HepG2 (cell line): Measurements from ENCODE around the gene TPBGL. TPM values are rescaled to one million over a fixed set of nuclear protein-coding genes. Genes with fewer than 3 reads are reported as not detected.

Source experiments
- BCL6 ChIP-seq: IDR thresholded peaks from 2 replicates; pipeline ENCODE4 v1.6.1; 2016; ENCODE audit warnings: missing genetic modification reagents, missing compliant biosample characterization
- CEBPB ChIP-seq: IDR thresholded peaks from 2 replicates; pipeline ENCODE4 v1.6.1; 2011; ENCODE audit warnings: low read depth, low read length, improper control_type of control experiment, borderline replicate concordance
- NCOA5 ChIP-seq: sonication (generic); formaldehyde crosslinking; IDR thresholded peaks from 2 replicates; pipeline ENCODE4 v1.4.0; 2020; ENCODE audit warnings: missing genetic modification reagents
- NR2C2 ChIP-seq: sonication (generic); formaldehyde crosslinking; IDR thresholded peaks from 2 replicates; pipeline ENCODE4 v1.4.0; 2020; ENCODE audit warnings: missing genetic modification reagents, mild to moderate bottlenecking, moderate library complexity, borderline replicate concordance
- PHB2 ChIP-seq: fragments of 450-650 bp; IDR thresholded peaks from 2 replicates; pipeline ENCODE4 v1.6.1; 2018; ENCODE audit not compliant: partially characterized antibody
- SMC3 ChIP-seq: IDR thresholded peaks from 2 replicates; pipeline ENCODE4 v1.6.1; 2011; ENCODE audit warnings: low read length, improper control_type of control experiment
- SOX6 ChIP-seq, 2 experiments: fragments of 450-650 bp in 1 of 2; sonication (generic) in 1 of 2; formaldehyde crosslinking in 1 of 2; IDR thresholded peaks; 2 replicates each; pipeline versions ENCODE4 v1.4.0 to v1.6.1; 2017 to 2020; ENCODE audit warnings: antibody characterized with exemption in 1 of 2, mild to moderate bottlenecking in 1 of 2, missing genetic modification reagents in 1 of 2
- SP2 ChIP-seq: sonication (generic); formaldehyde crosslinking; IDR thresholded peaks from 2 replicates; pipeline ENCODE4 v1.5.1; 2020; ENCODE audit warnings: mild to moderate bottlenecking, missing genetic modification reagents
- TCF7L2 ChIP-seq: IDR thresholded peaks from 2 replicates; pipeline ENCODE4 v1.6.1; 2011; ENCODE audit warnings: mild to moderate bottlenecking, low read depth, low read length, moderate library complexity
- ZNF781 ChIP-seq: sonication (generic); formaldehyde crosslinking; IDR thresholded peaks from 2 replicates; pipeline ENCODE4 v1.5.1; 2020; ENCODE audit warnings: borderline replicate concordance, mild to moderate bottlenecking, missing genetic modification reagents; ENCODE audit errors: not compliant biosample characterization
- ZNF891 ChIP-seq: sonication (generic); formaldehyde crosslinking; IDR thresholded peaks from 2 replicates; pipeline ENCODE4 v1.5.0; 2020; ENCODE audit warnings: mild to moderate bottlenecking, missing genetic modification reagents
- polyA plus RNA-seq, 8 experiments: library from polyadenylated mRNA; depleted of rRNA in 3 of 8; stranded (reverse) in 7 of 8; unstranded in 1 of 8; fragments of >200 nt; fragmentation: Illumina TruSeq in 4 of 8; extraction: Trizol in 4 of 8; gene quantifications; 2 replicates each; pipeline versions ENCODE4 v1.2.1 to v1.2.3, GENCODE V29; 2011 to 2016; ENCODE audit warnings: low read depth in 4 of 8, missing spikeins in 1 of 8, mixed read lengths in 1 of 8; ENCODE audit not compliant: insufficient read depth in 1 of 8
- total RNA-seq, 5 experiments: library from RNA; depleted of rRNA; stranded (reverse); fragments of >200 nt; fragmentation: Illumina TruSeq; extraction: Trizol; gene quantifications; 2 replicates each; pipeline ENCODE4 v1.2.3, GENCODE V29; 2016; ENCODE audit warnings: low read depth in 1 of 5
- TF ChIP-seq, protein P1 (sequence below): sonication (generic); formaldehyde crosslinking; IDR thresholded peaks from 2 replicates; pipeline ENCODE4 v1.8.1; 2022; ENCODE audit warnings: mild to moderate bottlenecking, missing genetic modification reagents
- TF ChIP-seq, protein P2 (sequence below): sonication (generic); formaldehyde crosslinking; IDR thresholded peaks from 2 replicates; pipeline ENCODE4 v1.5.0; 2020; ENCODE audit warnings: mild to moderate bottlenecking, missing genetic modification reagents
- TF ChIP-seq, protein P3 (sequence below): sonication (generic); formaldehyde crosslinking; IDR thresholded peaks from 2 replicates; pipeline ENCODE4 v1.9.0; 2021; ENCODE audit warnings: mild to moderate bottlenecking, missing genetic modification reagents
- TF ChIP-seq, protein P4 (sequence below): IDR thresholded peaks from 2 replicates; pipeline ENCODE4 v1.6.1; 2016; ENCODE audit warnings: control low read depth
- TF ChIP-seq, protein P5 (sequence below): sonication (generic); formaldehyde crosslinking; IDR thresholded peaks from 2 replicates; pipeline ENCODE4 v1.4.0; 2020; ENCODE audit warnings: mild to moderate bottlenecking, missing genetic modification reagents

The TPBGL gene
- total and polyA plus RNA-seq, 2 of the 13 experiments (the other 11 are each of a cell fraction or from before 2014, with no cell fraction given) = not detected

DNA sequence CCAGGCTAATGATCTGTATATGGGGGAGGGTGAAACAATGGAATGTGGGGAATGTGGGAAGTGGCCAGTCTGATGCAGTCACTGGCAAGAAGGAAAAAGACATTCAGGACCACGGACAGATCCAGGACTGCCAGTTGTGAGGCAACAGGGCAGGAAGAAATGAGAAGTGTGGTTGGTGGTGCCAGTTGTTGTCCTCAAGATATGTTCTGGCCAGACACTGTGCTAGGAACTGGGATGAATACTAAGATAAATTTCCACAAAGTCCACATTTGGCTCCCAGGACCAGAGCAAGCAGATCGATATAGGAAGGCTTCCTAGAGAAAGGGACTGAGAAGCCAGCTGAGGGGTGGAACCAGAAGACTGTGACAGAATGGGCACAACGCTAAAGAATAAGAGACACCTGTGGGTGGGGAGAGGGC lies 6.8 kb upstream of the TPBGL start (continued):
- TF ChIP-seq CEBPB (peak; percentile 80), ZNF891 (CRISPR knock-in tag) (no peak), SOX6 (IDR thresholded peaks at IDR 0.05) (no peak), SOX6 (CRISPR knock-in tag; IDR thresholded peaks at IDR 0.05) (no peak), ZNF781 (CRISPR knock-in tag) (no peak), SMC3 (no peak), BCL6 (CRISPR knock-in tag) (peak; percentile 21; the same call in 1 of the 2 replicates), NR2C2 (CRISPR knock-in tag) (no peak), NCOA5 (CRISPR knock-in tag) (no peak), SP2 (CRISPR knock-in tag) (no peak), PHB2 (no peak), TCF7L2 (no peak)
- TF ChIP-seq, protein P1, sequence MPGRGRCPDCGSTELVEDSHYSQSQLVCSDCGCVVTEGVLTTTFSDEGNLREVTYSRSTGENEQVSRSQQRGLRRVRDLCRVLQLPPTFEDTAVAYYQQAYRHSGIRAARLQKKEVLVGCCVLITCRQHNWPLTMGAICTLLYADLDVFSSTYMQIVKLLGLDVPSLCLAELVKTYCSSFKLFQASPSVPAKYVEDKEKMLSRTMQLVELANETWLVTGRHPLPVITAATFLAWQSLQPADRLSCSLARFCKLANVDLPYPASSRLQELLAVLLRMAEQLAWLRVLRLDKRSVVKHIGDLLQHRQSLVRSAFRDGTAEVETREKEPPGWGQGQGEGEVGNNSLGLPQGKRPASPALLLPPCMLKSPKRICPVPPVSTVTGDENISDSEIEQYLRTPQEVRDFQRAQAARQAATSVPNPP (CRISPR knock-in tag) = no peak
- TF ChIP-seq, protein P2, sequence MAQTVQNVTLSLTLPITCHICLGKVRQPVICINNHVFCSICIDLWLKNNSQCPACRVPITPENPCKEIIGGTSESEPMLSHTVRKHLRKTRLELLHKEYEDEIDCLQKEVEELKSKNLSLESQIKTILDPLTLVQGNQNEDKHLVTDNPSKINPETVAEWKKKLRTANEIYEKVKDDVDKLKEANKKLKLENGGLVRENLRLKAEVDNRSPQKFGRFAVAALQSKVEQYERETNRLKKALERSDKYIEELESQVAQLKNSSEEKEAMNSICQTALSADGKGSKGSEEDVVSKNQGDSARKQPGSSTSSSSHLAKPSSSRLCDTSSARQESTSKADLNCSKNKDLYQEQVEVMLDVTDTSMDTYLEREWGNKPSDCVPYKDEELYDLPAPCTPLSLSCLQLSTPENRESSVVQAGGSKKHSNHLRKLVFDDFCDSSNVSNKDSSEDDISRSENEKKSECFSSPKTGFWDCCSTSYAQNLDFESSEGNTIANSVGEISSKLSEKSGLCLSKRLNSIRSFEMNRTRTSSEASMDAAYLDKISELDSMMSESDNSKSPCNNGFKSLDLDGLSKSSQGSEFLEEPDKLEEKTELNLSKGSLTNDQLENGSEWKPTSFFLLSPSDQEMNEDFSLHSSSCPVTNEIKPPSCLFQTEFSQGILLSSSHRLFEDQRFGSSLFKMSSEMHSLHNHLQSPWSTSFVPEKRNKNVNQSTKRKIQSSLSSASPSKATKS (CRISPR knock-in tag) = no peak
- TF ChIP-seq, protein P3, sequence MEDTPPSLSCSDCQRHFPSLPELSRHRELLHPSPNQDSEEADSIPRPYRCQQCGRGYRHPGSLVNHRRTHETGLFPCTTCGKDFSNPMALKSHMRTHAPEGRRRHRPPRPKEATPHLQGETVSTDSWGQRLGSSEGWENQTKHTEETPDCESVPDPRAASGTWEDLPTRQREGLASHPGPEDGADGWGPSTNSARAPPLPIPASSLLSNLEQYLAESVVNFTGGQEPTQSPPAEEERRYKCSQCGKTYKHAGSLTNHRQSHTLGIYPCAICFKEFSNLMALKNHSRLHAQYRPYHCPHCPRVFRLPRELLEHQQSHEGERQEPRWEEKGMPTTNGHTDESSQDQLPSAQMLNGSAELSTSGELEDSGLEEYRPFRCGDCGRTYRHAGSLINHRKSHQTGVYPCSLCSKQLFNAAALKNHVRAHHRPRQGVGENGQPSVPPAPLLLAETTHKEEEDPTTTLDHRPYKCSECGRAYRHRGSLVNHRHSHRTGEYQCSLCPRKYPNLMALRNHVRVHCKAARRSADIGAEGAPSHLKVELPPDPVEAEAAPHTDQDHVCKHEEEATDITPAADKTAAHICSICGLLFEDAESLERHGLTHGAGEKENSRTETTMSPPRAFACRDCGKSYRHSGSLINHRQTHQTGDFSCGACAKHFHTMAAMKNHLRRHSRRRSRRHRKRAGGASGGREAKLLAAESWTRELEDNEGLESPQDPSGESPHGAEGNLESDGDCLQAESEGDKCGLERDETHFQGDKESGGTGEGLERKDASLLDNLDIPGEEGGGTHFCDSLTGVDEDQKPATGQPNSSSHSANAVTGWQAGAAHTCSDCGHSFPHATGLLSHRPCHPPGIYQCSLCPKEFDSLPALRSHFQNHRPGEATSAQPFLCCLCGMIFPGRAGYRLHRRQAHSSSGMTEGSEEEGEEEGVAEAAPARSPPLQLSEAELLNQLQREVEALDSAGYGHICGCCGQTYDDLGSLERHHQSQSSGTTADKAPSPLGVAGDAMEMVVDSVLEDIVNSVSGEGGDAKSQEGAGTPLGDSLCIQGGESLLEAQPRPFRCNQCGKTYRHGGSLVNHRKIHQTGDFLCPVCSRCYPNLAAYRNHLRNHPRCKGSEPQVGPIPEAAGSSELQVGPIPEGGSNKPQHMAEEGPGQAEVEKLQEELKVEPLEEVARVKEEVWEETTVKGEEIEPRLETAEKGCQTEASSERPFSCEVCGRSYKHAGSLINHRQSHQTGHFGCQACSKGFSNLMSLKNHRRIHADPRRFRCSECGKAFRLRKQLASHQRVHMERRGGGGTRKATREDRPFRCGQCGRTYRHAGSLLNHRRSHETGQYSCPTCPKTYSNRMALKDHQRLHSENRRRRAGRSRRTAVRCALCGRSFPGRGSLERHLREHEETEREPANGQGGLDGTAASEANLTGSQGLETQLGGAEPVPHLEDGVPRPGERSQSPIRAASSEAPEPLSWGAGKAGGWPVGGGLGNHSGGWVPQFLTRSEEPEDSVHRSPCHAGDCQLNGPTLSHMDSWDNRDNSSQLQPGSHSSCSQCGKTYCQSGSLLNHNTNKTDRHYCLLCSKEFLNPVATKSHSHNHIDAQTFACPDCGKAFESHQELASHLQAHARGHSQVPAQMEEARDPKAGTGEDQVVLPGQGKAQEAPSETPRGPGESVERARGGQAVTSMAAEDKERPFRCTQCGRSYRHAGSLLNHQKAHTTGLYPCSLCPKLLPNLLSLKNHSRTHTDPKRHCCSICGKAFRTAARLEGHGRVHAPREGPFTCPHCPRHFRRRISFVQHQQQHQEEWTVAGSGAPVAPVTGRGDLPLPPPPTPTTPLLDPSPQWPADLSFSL (CRISPR knock-in tag) = no peak
- TF ChIP-seq, protein P4, sequence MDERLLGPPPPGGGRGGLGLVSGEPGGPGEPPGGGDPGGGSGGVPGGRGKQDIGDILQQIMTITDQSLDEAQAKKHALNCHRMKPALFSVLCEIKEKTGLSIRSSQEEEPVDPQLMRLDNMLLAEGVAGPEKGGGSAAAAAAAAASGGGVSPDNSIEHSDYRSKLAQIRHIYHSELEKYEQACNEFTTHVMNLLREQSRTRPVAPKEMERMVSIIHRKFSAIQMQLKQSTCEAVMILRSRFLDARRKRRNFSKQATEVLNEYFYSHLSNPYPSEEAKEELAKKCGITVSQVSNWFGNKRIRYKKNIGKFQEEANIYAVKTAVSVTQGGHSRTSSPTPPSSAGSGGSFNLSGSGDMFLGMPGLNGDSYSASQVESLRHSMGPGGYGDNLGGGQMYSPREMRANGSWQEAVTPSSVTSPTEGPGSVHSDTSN (CRISPR knock-in tag) = no peak
- TF ChIP-seq, protein P5, sequence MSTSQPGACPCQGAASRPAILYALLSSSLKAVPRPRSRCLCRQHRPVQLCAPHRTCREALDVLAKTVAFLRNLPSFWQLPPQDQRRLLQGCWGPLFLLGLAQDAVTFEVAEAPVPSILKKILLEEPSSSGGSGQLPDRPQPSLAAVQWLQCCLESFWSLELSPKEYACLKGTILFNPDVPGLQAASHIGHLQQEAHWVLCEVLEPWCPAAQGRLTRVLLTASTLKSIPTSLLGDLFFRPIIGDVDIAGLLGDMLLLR (CRISPR knock-in tag) = no peak
